GM19324 (cell line): ENCODE data around the gene DIPK1C.

Experiments used
- ATAC-seq: cut with Tn5 transposase; IDR thresholded peaks from one replicate; pipeline ENCODE4 v1.9.1; 2021; ENCODE audit warnings: mild to moderate bottlenecking, moderate library complexity; ENCODE audit not compliant: unreplicated experiment, low FRiP score

Gene DIPK1C

GRCh38 chr18:74486119-74486849 lies 29.2 kb upstream of the DIPK1C start:
- no peak for ATAC-seq

- no peak for ATAC-seq
These were observed 25.6 kb upstream of the DIPK1C start for GRCh38 chr18:74482697-74483096.

DNA sequence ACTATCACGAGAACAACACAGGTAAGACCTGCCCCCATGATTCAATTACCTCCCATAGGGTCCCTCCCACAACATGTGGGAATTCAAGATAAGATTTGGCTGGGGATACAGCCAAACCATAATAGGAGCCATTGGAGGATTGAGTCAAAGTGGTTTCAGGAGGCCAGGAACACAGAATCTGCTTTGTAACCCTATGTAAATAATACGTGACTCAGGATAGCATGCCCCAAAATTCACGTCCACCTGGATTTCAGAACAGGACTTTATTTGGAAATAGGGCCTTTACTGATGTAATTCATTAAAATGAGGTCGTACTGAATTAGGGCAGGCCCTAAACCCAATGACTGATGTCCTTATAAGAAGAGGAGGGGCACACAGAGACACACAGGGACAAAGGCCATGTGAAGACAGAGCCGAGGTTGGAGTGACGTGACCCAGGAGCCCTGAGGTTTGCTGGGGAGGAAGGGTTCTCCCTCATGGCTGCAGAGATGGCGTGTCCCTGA lies 23.1 kb upstream of the DIPK1C start:
- ATAC-seq, result no peak

DNA sequence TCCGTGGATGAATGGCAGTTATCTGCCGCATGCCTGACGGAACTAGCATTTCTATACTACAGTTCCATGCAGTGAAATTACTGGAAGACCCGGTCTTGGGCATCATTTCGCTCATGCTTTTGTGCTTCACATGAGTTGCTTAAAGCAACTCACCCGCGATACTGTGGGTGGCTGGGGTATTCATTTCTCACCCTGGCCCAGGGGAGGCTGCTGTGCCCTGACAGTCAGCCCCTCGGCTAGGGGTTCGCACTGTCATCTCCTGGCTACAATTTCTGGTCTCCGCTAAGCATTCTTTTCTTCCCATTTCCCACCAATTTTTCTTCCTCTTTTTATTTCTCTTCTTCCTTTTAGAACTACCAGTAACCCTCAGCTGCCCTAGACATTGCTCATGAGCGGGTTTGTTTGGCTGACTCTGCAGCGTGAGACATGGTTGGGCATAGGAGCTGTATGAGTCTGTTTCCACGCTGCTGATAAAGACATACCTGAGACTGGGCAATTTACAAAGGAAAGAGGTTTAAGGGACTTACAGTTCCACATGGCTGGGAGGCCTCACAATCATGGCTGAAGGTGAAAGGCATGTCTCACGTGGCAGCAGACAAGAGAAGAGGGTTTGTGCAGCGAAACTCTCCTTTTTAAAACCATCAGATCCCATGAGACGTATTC lies 22.5 kb upstream of the DIPK1C start:
- no peak for ATAC-seq

DNA sequence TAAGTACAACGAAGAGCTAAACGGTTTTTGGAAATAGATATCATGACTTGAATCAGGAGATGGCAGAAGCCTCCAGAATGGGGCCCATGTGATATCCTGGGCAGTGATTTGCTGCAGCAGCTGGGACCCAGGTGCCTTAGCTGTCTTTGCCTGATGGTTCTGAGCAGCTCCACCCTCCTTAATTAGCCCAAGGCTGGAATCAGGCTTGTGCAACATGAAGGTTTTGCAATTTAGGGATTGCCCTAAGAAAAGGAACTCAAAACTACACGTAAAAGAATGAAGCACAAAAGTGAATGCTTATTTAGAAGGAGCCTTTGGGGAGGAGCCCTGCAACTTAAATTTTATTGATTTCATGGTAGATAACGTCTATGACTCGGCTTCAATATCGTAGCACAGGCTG lies 21.8 kb upstream of the DIPK1C start:
- no peak for ATAC-seq

- no peak for ATAC-seq
These were observed 21.2 kb upstream of the DIPK1C start for GRCh38 chr18:74478316-74478715.

DNA sequence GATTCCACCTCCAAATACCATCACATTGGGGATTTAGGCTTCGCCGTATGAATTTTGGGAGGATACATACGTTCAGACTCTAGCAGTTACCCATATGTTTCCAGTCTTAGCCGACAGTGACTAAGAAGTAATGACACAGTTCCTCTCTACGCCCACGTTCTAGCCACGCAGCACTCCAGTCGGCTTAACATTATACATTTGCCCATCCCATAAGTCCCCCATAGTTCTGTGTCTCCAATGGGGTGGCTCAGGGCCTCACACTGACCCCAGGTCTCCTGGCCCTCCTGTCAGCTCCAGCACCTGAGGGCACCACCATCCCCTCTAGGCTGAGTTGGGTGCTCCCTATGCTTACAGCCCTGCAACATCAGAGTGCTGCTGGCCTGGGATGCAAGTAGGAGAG lies 20.7 kb upstream of the DIPK1C start:
- no peak for ATAC-seq

GRCh38 chr18:74476140-74476539 lies 19.0 kb upstream of the DIPK1C start:
- no peak for ATAC-seq

GRCh38 chr18:74473976-74474640 lies 17.0 kb upstream of the DIPK1C start:
- no peak for ATAC-seq

- no peak for ATAC-seq
These were observed 15.2 kb upstream of the DIPK1C start for GRCh38 chr18:74472312-74472711.

GRCh38 chr18:74468547-74469061 lies 11.5 kb upstream of the DIPK1C start:
- ATAC-seq, result no peak

GRCh38 chr18:74465775-74466174 lies 8.7 kb upstream of the DIPK1C start:
- no peak for ATAC-seq

DNA sequence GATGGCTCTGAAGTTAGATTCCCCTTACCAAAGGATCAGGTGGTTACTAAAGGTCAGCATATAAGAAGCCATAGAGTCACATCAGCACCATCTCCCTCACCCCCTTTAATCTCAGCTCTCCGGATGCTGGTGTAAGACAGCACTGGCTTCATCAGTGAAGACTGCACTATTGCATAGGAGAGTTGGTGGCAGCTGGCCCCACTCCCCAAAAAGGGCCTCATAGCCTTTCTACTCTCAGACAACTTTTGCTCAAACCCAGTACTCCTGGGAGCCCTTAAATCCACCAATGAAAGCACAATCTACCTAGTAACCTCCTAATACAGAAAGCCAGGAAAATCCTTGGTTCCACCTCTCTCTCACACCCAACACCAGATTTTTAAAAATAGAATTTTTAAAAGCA lies 6.9 kb upstream of the DIPK1C start:
- no peak for ATAC-seq

- ATAC-seq, result no peak
These were observed 6.1 kb upstream of the DIPK1C start for GRCh38 chr18:74463254-74463653.

- ATAC-seq, result no peak
These were observed 3.7 kb upstream of the DIPK1C start for GRCh38 chr18:74460825-74461224.

GRCh38 chr18:74459889-74460288 lies 2.8 kb upstream of the DIPK1C start:
- no peak for ATAC-seq

GRCh38 chr18:74457725-74458421 lies 765 bp upstream of the DIPK1C start:
- no peak for ATAC-seq

DNA sequence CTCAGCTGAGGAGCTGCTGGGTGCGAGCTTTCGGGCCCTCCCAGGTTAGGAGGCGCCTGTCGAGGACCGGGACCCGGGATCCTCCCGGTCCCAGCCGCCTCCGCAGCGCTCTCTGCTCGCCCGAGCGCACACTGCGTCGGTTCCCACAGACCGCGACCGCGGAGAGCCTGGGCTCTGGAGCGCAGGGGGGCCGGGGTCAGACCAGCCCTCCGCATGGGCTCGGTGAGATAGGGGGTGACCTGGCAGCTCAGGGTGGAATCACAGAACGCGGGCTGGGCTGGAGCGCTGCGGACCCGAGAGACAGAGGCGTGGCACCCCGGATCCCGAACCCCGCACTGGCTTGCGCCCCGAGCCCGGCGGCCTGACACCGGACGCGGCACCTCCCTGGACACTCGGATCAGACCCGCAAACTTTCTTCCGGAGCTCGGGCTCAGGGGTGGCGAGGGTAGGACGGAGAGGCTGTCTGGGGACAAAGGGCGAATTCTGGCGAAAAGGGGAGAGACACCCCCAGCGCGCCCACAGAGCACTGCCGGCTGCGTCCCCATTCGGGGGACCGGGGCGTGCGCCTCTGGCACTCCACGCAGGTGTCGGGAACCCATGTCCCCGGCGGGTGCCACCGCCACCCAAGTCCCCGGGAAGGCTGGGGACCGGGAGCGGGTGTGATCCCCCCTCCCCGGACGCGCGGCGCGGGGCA lies 612 bp downstream of the DIPK1C start:
- ATAC-seq, result no peak

GRCh38 chr18:74456017-74456348 lies 1.1 kb downstream of the DIPK1C start:
- no peak for ATAC-seq

GRCh38 chr18:74455386-74455785 lies 1.7 kb downstream of the DIPK1C start:
- ATAC-seq, result no peak
